ENCODE results near the gene GNAS. TPM values are rescaled to one million over a fixed set of nuclear protein-coding genes. Genes with fewer than 3 reads are reported as not detected.

Gene GNAS
- total and polyA plus RNA-seq, 9 of the 15 experiments (the other 6 are each of a cell fraction or from before 2014, with no cell fraction given), result 128 to 648 (median 266) TPM

DNA sequence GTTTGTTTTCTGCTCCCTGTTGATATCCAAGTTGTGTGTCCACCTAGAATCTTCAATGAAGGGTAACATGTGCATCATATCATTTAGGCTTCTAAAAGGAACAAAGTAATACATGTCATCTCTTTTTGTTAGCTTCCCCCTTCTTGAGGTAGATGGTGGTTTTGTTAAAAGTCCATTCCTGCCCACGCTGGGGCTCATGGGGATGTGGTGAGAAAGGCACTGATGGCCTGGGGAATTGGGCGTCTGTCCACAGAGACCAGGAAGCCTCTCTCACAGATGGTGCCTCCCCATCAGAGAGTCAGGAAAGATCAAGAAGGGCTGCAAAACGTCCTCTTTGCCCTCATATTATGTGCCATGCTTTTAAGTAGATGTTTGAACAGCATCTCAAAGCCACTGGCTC is 32.5 kb downstream of the GNAS start:
- no peaks in the 10 kb centered on the region for H3K9me1 ChIP-seq (ENCODE audit: control insufficient read depth, insufficient read depth, low read length)
- ChIA-PET CTCF (ENCODE audit: low intra/inter-chr PET ratio) (no interaction called here), POLR2A (interaction anchor here (0.9 to 1.2 kb wide), 2 partner anchors 9 to 14 kb away, joined by 3 to 4 read pairs; no protein-coding TSS in a partner anchor)

DNA sequence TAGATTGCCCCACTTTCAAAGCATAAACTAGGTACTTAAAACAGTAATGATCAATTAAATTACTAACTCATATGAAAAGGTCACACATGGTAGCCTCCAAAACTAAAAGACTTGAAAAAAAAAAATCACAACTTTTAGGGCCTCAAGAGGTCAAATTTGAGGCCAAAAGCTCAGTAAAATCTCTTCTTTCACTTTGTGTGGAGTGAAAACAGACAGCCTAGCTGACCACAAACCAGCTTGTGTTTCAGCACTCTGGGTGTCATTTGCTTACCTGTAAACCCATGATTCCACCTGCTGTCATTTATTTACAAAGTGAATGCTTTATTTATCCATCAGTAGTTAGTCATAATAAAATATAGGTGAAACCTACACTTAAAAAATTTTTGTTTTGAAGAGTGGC is 34.0 kb downstream of the GNAS start:
- no peaks in the 10 kb centered on the region for H4K20me1 ChIP-seq (replicated peaks; ENCODE audit: control insufficient read depth, insufficient read depth, low read length)
- peaks cover 0 to 24% of the 10 kb centered on the region in 2 experiments; a peak in 3 of 5 replicates for H3K4me1 ChIP-seq (replicated peaks in 1 of 2; ENCODE audit: control insufficient read depth in 2 of 2, insufficient read depth in 2 of 2, low read length in 2 of 2)
- H3K4me2 ChIP-seq (ENCODE audit: insufficient read depth, low read length), result no peak overlapping the region
- CTCF ChIA-PET (ENCODE audit: low intra/inter-chr PET ratio), result no interaction called here
- H3K27me3 ChIP-seq (ENCODE audit: control insufficient read depth in 2 of 2, insufficient read depth in 2 of 2, low read length in 2 of 2), result no peaks in the 10 kb centered on the region; a peak in 1 of 5 replicates
- H3K9me3 ChIP-seq (replicated peaks; ENCODE audit: control insufficient read depth, insufficient read depth, low read depth, low read length), result no peaks in the 10 kb centered on the region
- DNase-seq (ENCODE audit: extremely low read depth in 1 of 4, low spot score in 3 of 4) (no peak), ATAC-seq (no peak), FAIRE-seq (no peak)
- no peak overlapping the region for H3K27ac ChIP-seq (ENCODE audit: extremely low read depth, low read depth, low read length)
- no TSS peak for BruUV-seq (replicated peaks)
- intact Hi-C loops (cut with micrococcal nuclease) (no loop called here), in situ Hi-C loops (cut with MboI) (no loop called here)
- no peak overlapping the region for H2AFZ ChIP-seq (ENCODE audit: low read depth, low read length)
- H3K9ac ChIP-seq (ENCODE audit: insufficient read depth in 1 of 2, low read depth in 2 of 2, low read length in 2 of 2), result no peak overlapping the region
- POLR2A ChIA-PET, result interaction anchor here (0.5 to 1.4 kb wide), 5 partner anchors 12 to 307 kb away, joined by 3 to 5 read pairs (median 3); no protein-coding TSS in a partner anchor
- peaks cover 9% of the 10 kb centered on the region; the same call in 2 of the 3 replicates for H3K79me2 ChIP-seq (ENCODE audit: control insufficient read depth, insufficient read depth, low read length)
- H3K4me3 ChIP-seq, result no peak overlapping the region
- no peaks in the 10 kb centered on the region for H3K36me3 ChIP-seq (ENCODE audit: control insufficient read depth, insufficient read depth, low read length)
- TF ChIP-seq KDM1A (IDR thresholded peaks at IDR 0.05), result peak; percentile 38 to 57; a peak in 2 of 4 replicates
- no peak for TF ChIP-seq GABPB1 (CRISPR knock-in tag; IDR thresholded peaks at IDR 0.05)
- no peaks in the 10 kb centered on the region for H3K9me1 ChIP-seq (ENCODE audit: control insufficient read depth, insufficient read depth, low read length)

More for the DNA sequence above, 32.5 kb downstream of the GNAS start:
- Histone ChIP-seq H3K36me3 (ENCODE audit: control insufficient read depth, insufficient read depth, low read length) (no peaks in the 10 kb centered on the region), H3K4me3 (no peak overlapping the region), H3K9ac (ENCODE audit: insufficient read depth in 1 of 2, low read depth in 2 of 2, low read length in 2 of 2) (no peak overlapping the region), H3K79me2 (ENCODE audit: control insufficient read depth, insufficient read depth, low read length) (peaks cover 6% of the 10 kb centered on the region; the same call in 2 of the 3 replicates), H2AFZ (ENCODE audit: low read depth, low read length) (no peak overlapping the region), H3K9me3 (replicated peaks; ENCODE audit: control insufficient read depth, insufficient read depth, low read depth, low read length) (no peaks in the 10 kb centered on the region), H3K27me3 (ENCODE audit: control insufficient read depth in 2 of 2, insufficient read depth in 2 of 2, low read length in 2 of 2) (no peaks in the 10 kb centered on the region; a peak in 1 of 5 replicates), H3K4me1 (replicated peaks in 1 of 2; ENCODE audit: control insufficient read depth in 2 of 2, insufficient read depth in 2 of 2, low read length in 2 of 2) (peaks cover 2 to 13% of the 10 kb centered on the region in 2 experiments; a peak in 2 of 5 replicates), H3K4me2 (ENCODE audit: insufficient read depth, low read length) (no peak overlapping the region), H3K27ac (ENCODE audit: extremely low read depth, low read depth, low read length) (no peak overlapping the region), H4K20me1 (replicated peaks; ENCODE audit: control insufficient read depth, insufficient read depth, low read length) (no peaks in the 10 kb centered on the region)
- ATAC-seq (no peak), DNase-seq (ENCODE audit: extremely low read depth in 1 of 4, low spot score in 3 of 4) (no peak), FAIRE-seq (no peak)
- in situ Hi-C loops (cut with MboI), result no loop called here
- WGBS (ENCODE audit: insufficient coverage, low coverage, missing lambda C conversion rate), result 21% methylated on average over 3 of the region's 3 CpGs
- no TSS peak for BruUV-seq (replicated peaks)
- no peak for TF ChIP-seq CCAR2 (IDR thresholded peaks at IDR 0.05; ENCODE audit: low read depth, low read length)
- intact Hi-C loops (cut with micrococcal nuclease), result no loop called here
